ENCODE results near the gene CLCNKB.
"Not testable (repeated sequence)": the region's sequence is repeated elsewhere in the genome, so short reads cannot be mapped to it uniquely, and the experiment has no call there.

Gene CLCNKB

GRCh38 chr1:16042096-16042495 lies 1.5 kb upstream of the CLCNKB start:
- Histone ChIP-seq H3K4me3 (ENCODE audit: low read length) (no peak overlapping the region), H3K27ac (ENCODE audit: low read length) (no peak overlapping the region), H3K4me1 (ENCODE audit: control insufficient read depth, low read depth, low read length) (no peaks in the 10 kb centered on the region), H3K9ac (ENCODE audit: low read length) (no peak overlapping the region), H3K9me3 (ENCODE audit: control insufficient read depth, low read depth, low read length) (no peaks in the 10 kb centered on the region), H3K27me3 (ENCODE audit: control insufficient read depth, insufficient read depth, low read length) (no peaks in the 10 kb centered on the region), H3K36me3 (ENCODE audit: control insufficient read depth, low read depth, low read length) (no peaks in the 10 kb centered on the region)

- not testable (repeated sequence) for H3K9me3 ChIP-seq (ENCODE audit: control insufficient read depth, low read depth, low read length); H3K36me3 ChIP-seq (ENCODE audit: control insufficient read depth, low read depth, low read length); H3K9ac ChIP-seq (ENCODE audit: low read length); H3K4me3 ChIP-seq (ENCODE audit: low read length); H3K27ac ChIP-seq (ENCODE audit: low read length); H3K4me1 ChIP-seq (ENCODE audit: control insufficient read depth, low read depth, low read length); H3K27me3 ChIP-seq (ENCODE audit: control insufficient read depth, insufficient read depth, low read length)
These were observed 928 bp upstream of the CLCNKB start for GRCh38 chr1:16042654-16043053.

GRCh38 chr1:16043950-16044349 lies 368 bp downstream of the CLCNKB start:
- Histone ChIP-seq H3K27me3 (ENCODE audit: control insufficient read depth, insufficient read depth, low read length) (peaks cover 6% of the 10 kb centered on the region), H3K4me1 (ENCODE audit: control insufficient read depth, low read depth, low read length) (peaks cover 1% of the 10 kb centered on the region), H3K9ac (ENCODE audit: low read length) (no peak overlapping the region), H3K4me3 (ENCODE audit: low read length) (no peak overlapping the region), H3K36me3 (ENCODE audit: control insufficient read depth, low read depth, low read length) (no peaks in the 10 kb centered on the region), H3K9me3 (ENCODE audit: control insufficient read depth, low read depth, low read length) (no peaks in the 10 kb centered on the region), H3K27ac (ENCODE audit: low read length) (no peak overlapping the region)

GRCh38 chr1:16046842-16047241 lies 3.3 kb downstream of the CLCNKB start:
- Histone ChIP-seq H3K4me3 (ENCODE audit: low read length) (no peak overlapping the region), H3K9me3 (ENCODE audit: control insufficient read depth, low read depth, low read length) (no peaks in the 10 kb centered on the region), H3K27me3 (ENCODE audit: control insufficient read depth, insufficient read depth, low read length) (peaks cover 6% of the 10 kb centered on the region), H3K36me3 (ENCODE audit: control insufficient read depth, low read depth, low read length) (no peaks in the 10 kb centered on the region), H3K4me1 (ENCODE audit: control insufficient read depth, low read depth, low read length) (peaks cover 12% of the 10 kb centered on the region), H3K9ac (ENCODE audit: low read length) (no peak overlapping the region), H3K27ac (ENCODE audit: low read length) (no peak overlapping the region)

- Histone ChIP-seq H3K27me3 (ENCODE audit: control insufficient read depth, insufficient read depth, low read length) (peaks cover 6% of the 10 kb centered on the region), H3K4me1 (ENCODE audit: control insufficient read depth, low read depth, low read length) (peaks cover 12% of the 10 kb centered on the region), H3K9ac (ENCODE audit: low read length) (no peak overlapping the region), H3K36me3 (ENCODE audit: control insufficient read depth, low read depth, low read length) (no peaks in the 10 kb centered on the region), H3K27ac (ENCODE audit: low read length) (no peak overlapping the region), H3K4me3 (ENCODE audit: low read length) (peak overlapping the region; percentile 61), H3K9me3 (ENCODE audit: control insufficient read depth, low read depth, low read length) (no peaks in the 10 kb centered on the region)
These were observed 4.4 kb downstream of the CLCNKB start for GRCh38 chr1:16047791-16048475.

- no peak overlapping the region for H3K27ac ChIP-seq (ENCODE audit: low read length)
- peak overlapping the region; percentile 61 for H3K4me3 ChIP-seq (ENCODE audit: low read length)
- peaks cover 6% of the 10 kb centered on the region for H3K27me3 ChIP-seq (ENCODE audit: control insufficient read depth, insufficient read depth, low read length)
- H3K36me3 ChIP-seq (ENCODE audit: control insufficient read depth, low read depth, low read length), result no peaks in the 10 kb centered on the region
- H3K4me1 ChIP-seq (ENCODE audit: control insufficient read depth, low read depth, low read length), result peaks cover 12% of the 10 kb centered on the region
- no peaks in the 10 kb centered on the region for H3K9me3 ChIP-seq (ENCODE audit: control insufficient read depth, low read depth, low read length)
- peak overlapping the region; percentile 47 for H3K9ac ChIP-seq (ENCODE audit: low read length)
These were observed 5.1 kb downstream of the CLCNKB start for GRCh38 chr1:16048573-16049189.

- Histone ChIP-seq H3K36me3 (ENCODE audit: control insufficient read depth, low read depth, low read length) (no peaks in the 10 kb centered on the region), H3K4me1 (ENCODE audit: control insufficient read depth, low read depth, low read length) (peaks cover 12% of the 10 kb centered on the region), H3K27ac (ENCODE audit: low read length) (no peak overlapping the region), H3K9ac (ENCODE audit: low read length) (no peak overlapping the region), H3K4me3 (ENCODE audit: low read length) (no peak overlapping the region), H3K9me3 (ENCODE audit: control insufficient read depth, low read depth, low read length) (no peaks in the 10 kb centered on the region), H3K27me3 (ENCODE audit: control insufficient read depth, insufficient read depth, low read length) (peaks cover 6% of the 10 kb centered on the region)
These were observed 6.7 kb downstream of the CLCNKB start for GRCh38 chr1:16050328-16050727.

GRCh38 chr1:16051039-16051438 lies 7.5 kb downstream of the CLCNKB start:
- Histone ChIP-seq H3K4me3 (ENCODE audit: low read length) (no peak overlapping the region), H3K27me3 (ENCODE audit: control insufficient read depth, insufficient read depth, low read length) (peaks cover 6% of the 10 kb centered on the region), H3K27ac (ENCODE audit: low read length) (no peak overlapping the region), H3K4me1 (ENCODE audit: control insufficient read depth, low read depth, low read length) (peaks cover 12% of the 10 kb centered on the region), H3K9ac (ENCODE audit: low read length) (no peak overlapping the region), H3K9me3 (ENCODE audit: control insufficient read depth, low read depth, low read length) (no peaks in the 10 kb centered on the region), H3K36me3 (ENCODE audit: control insufficient read depth, low read depth, low read length) (no peaks in the 10 kb centered on the region)

- H3K9ac ChIP-seq (ENCODE audit: low read length); H3K27me3 ChIP-seq (ENCODE audit: control insufficient read depth, insufficient read depth, low read length); H3K27ac ChIP-seq (ENCODE audit: low read length); H3K9me3 ChIP-seq (ENCODE audit: control insufficient read depth, low read depth, low read length); H3K4me3 ChIP-seq (ENCODE audit: low read length); H3K36me3 ChIP-seq (ENCODE audit: control insufficient read depth, low read depth, low read length): not testable (repeated sequence)
- H3K4me1 ChIP-seq (ENCODE audit: control insufficient read depth, low read depth, low read length), result peaks cover 12% of the 10 kb centered on the region
These were observed 8.4 kb downstream of the CLCNKB start for GRCh38 chr1:16051949-16052348.

GRCh38 chr1:16053781-16054502 lies 10.4 kb downstream of the CLCNKB start:
- H3K9ac ChIP-seq (ENCODE audit: low read length), result no peak overlapping the region
- H3K9me3 ChIP-seq (ENCODE audit: control insufficient read depth, low read depth, low read length), result no peaks in the 10 kb centered on the region
- no peak overlapping the region for H3K27ac ChIP-seq (ENCODE audit: low read length)
- peaks cover 10% of the 10 kb centered on the region for H3K4me1 ChIP-seq (ENCODE audit: control insufficient read depth, low read depth, low read length)
- H3K4me3 ChIP-seq (ENCODE audit: low read length), result no peak overlapping the region
- H3K36me3 ChIP-seq (ENCODE audit: control insufficient read depth, low read depth, low read length), result no peaks in the 10 kb centered on the region
- no peaks in the 10 kb centered on the region for H3K27me3 ChIP-seq (ENCODE audit: control insufficient read depth, insufficient read depth, low read length)

GRCh38 chr1:16054598-16055540 lies 11.3 kb downstream of the CLCNKB start:
- H3K27ac ChIP-seq (ENCODE audit: low read length), result no peak overlapping the region
- H3K4me3 ChIP-seq (ENCODE audit: low read length), result no peak overlapping the region
- H3K9me3 ChIP-seq (ENCODE audit: control insufficient read depth, low read depth, low read length), result no peaks in the 10 kb centered on the region
- H3K27me3 ChIP-seq (ENCODE audit: control insufficient read depth, insufficient read depth, low read length), result no peaks in the 10 kb centered on the region
- no peak overlapping the region for H3K9ac ChIP-seq (ENCODE audit: low read length)
- no peaks in the 10 kb centered on the region for H3K36me3 ChIP-seq (ENCODE audit: control insufficient read depth, low read depth, low read length)
- H3K4me1 ChIP-seq (ENCODE audit: control insufficient read depth, low read depth, low read length), result peaks cover 5% of the 10 kb centered on the region

Data from iPS-18a (cell line).